ENCODE results near the gene ITPK1. TPM values are rescaled to one million over a fixed set of nuclear protein-coding genes. Genes with fewer than 3 reads are reported as not detected.

ITPK1 gene
- total RNA-seq, 2 donors from 2014 or later, result 57.9 to 92.1 TPM

DNA sequence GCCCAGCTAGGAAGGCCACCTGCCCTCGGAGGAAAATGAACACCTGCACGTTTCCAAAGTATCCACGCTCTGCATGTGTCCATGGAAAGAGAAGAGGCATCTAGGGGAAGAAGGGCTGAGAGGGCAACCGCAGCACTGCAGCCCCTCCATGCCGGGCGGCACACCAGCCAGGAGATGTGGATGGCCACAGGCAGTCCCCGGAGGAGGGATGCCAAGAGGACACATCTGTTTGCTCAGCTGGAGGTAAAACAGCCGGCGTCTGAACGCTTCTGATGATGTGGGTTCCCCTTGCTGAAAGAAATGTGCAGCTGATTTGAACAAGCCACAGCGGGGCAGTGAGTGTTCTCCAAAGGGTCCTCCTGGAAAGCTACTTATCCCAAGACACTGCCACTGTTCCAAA, 158.8 kb downstream of the ITPK1 start:
- peaks cover 2 to 3% of the 10 kb centered on the region in 2 donors for H3K4me1 Mint-ChIP-seq (ENCODE audit: low read depth in 2 of 2)
- H3K27ac Mint-ChIP-seq, result no peak overlapping the region
- no peaks in the 10 kb centered on the region for H3K36me3 Mint-ChIP-seq
- H3K9me3 Mint-ChIP-seq, result no peaks in the 10 kb centered on the region
- DNase-seq (ENCODE audit: low spot score), result no peak
- H3K27me3 Mint-ChIP-seq, result no peaks in the 10 kb centered on the region
- ATAC-seq, result no peak
- no peak overlapping the region for H3K4me3 Mint-ChIP-seq

DNA sequence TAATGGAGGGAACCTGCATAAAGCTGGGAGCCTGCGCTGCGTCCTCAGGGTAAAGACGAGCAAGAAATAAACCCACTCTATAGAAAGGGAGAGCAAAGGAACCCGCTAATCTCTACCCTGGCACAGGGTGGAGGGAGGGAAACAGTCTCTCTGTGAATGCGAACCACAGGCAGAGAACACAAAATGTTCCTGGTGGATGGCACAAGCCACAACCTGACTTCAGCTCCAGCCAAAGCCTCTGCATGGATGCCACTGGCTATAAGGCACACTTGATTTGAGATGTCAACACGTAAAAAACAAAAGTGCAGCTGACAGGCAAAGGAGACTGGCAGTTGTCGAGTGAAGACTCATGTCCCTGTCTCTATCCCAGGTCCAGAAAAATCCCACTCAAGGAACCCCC, 160.3 kb downstream of the ITPK1 start:
- Mint-ChIP-seq H3K27ac (no peak overlapping the region), H3K4me3 (no peak overlapping the region), H3K4me1 (ENCODE audit: low read depth in 2 of 2) (peaks cover 4 to 6% of the 10 kb centered on the region in 2 donors), H3K36me3 (no peaks in the 10 kb centered on the region), H3K27me3 (no peaks in the 10 kb centered on the region), H3K9me3 (no peaks in the 10 kb centered on the region)
- ATAC-seq, result no peak
- no peak for DNase-seq (ENCODE audit: low spot score)

- no peak for ATAC-seq
- Mint-ChIP-seq H3K27me3 (no peaks in the 10 kb centered on the region), H3K9me3 (no peaks in the 10 kb centered on the region), H3K4me1 (ENCODE audit: low read depth in 2 of 2) (peaks cover 4 to 6% of the 10 kb centered on the region in 2 donors), H3K27ac (no peak overlapping the region), H3K4me3 (no peak overlapping the region), H3K36me3 (no peaks in the 10 kb centered on the region)
- DNase-seq (ENCODE audit: low spot score), result no peak
These were observed 160.8 kb downstream of the ITPK1 start for GRCh38 chr14:92954933-92955332.

- DNase-seq (ENCODE audit: low spot score) (no peak), ATAC-seq (no peak)
- Mint-ChIP-seq H3K27ac (no peak overlapping the region), H3K4me1 (ENCODE audit: low read depth in 2 of 2) (peaks cover 4 to 6% of the 10 kb centered on the region in 2 donors), H3K9me3 (no peaks in the 10 kb centered on the region), H3K36me3 (no peaks in the 10 kb centered on the region), H3K27me3 (no peaks in the 10 kb centered on the region), H3K4me3 (no peak overlapping the region)
These were observed 162.2 kb downstream of the ITPK1 start for GRCh38 chr14:92953526-92953925.

DNA sequence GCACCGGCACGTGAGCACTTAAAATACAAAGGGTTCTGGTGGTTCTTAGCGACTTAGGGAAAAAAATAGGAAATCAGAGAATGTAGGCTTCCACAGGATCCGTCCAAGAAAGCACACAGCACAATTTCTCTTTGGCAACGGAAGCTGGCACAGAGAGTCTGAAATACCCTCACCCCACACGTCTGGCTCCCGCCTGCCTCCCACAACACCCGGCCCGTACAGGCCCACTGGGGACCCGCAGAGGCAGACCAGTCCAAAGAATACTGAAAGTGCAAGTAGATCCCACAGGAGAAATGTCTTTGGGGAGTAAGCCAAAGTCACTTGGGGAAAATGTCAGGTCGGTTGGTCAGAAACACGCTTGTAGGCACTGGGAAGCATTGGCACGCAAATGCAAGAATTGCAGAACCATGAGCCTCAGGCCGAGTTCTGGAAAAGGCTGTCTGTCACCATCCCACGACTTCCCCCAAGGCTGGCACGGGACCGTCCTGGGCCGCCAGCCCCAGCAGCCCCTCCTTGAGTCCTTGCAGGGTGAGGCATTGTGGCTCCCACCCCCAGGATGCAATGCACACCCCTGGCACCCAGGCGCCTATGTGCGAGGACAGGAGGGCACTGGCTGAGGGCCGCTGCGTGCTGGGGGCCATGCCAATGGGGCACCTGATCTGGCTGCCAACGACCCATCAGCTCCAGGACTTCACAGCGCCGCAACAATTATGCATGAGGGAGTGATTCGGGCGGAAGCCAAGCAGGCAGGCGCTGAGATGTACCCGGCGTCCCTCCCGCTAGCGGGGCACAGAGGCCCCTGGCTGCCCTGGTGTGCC, 163.0 kb downstream of the ITPK1 start:
- no peak overlapping the region for H3K4me3 Mint-ChIP-seq
- no peaks in the 10 kb centered on the region for H3K27me3 Mint-ChIP-seq
- peaks cover 4 to 6% of the 10 kb centered on the region in 2 donors for H3K4me1 Mint-ChIP-seq (ENCODE audit: low read depth in 2 of 2)
- DNase-seq (ENCODE audit: low spot score) (no peak), ATAC-seq (no peak)
- no peaks in the 10 kb centered on the region for H3K36me3 Mint-ChIP-seq
- no peaks in the 10 kb centered on the region for H3K9me3 Mint-ChIP-seq
- no peak overlapping the region for H3K27ac Mint-ChIP-seq

DNA sequence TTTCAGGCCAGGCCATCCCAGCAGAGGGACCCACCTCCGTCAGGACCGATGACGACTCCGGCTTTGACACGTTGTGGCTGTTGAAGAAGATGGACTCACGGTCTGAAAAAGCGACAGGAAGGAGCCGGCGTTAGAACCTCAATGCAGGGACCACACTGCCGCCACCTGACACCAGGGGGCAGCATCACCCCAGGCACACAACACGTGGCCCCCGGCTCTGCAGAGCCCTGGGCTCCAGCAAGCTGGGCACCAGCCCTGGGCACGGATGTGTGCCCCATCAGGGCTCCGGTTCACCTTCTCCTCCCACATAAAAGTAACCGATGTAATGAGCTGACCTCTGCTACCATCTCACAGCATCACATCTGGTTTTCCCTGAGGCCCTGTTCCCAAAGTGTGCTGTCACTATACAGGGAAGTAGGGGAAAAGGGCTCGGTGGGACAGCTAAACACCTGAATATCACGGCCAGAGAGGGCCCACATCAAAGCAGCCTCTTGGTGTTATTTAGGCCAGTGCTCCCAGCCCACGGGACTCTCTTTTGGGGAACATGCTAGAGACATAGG, 163.7 kb downstream of the ITPK1 start:
- ATAC-seq (peak; percentile 87 to 89), DNase-seq (ENCODE audit: low spot score) (peak; percentile 77)
- H3K4me3 Mint-ChIP-seq, result no peak overlapping the region
- H3K4me1 Mint-ChIP-seq (ENCODE audit: low read depth in 2 of 2), result peaks cover 4 to 6% of the 10 kb centered on the region in 2 donors
- H3K9me3 Mint-ChIP-seq, result no peaks in the 10 kb centered on the region
- H3K27ac Mint-ChIP-seq, result no peak overlapping the region
- no peaks in the 10 kb centered on the region for H3K27me3 Mint-ChIP-seq
- H3K36me3 Mint-ChIP-seq, result no peaks in the 10 kb centered on the region

- Mint-ChIP-seq H3K27me3 (no peaks in the 10 kb centered on the region), H3K4me1 (ENCODE audit: low read depth in 2 of 2) (peaks cover 4 to 6% of the 10 kb centered on the region in 2 donors), H3K36me3 (no peaks in the 10 kb centered on the region), H3K9me3 (no peaks in the 10 kb centered on the region), H3K27ac (no peak overlapping the region), H3K4me3 (no peak overlapping the region)
- DNase-seq (ENCODE audit: low spot score), result no peak
- no peak for ATAC-seq
These were observed 164.5 kb downstream of the ITPK1 start for GRCh38 chr14:92951261-92951660.

GRCh38 chr14:92950773-92951172, 165.0 kb downstream of the ITPK1 start:
- H3K9me3 Mint-ChIP-seq, result no peaks in the 10 kb centered on the region
- H3K27ac Mint-ChIP-seq, result no peak overlapping the region
- H3K4me3 Mint-ChIP-seq, result no peak overlapping the region
- no peaks in the 10 kb centered on the region for H3K36me3 Mint-ChIP-seq
- DNase-seq (ENCODE audit: low spot score) (no peak), ATAC-seq (no peak)
- H3K4me1 Mint-ChIP-seq (ENCODE audit: low read depth in 2 of 2), result peaks cover 4 to 6% of the 10 kb centered on the region in 2 donors
- no peaks in the 10 kb centered on the region for H3K27me3 Mint-ChIP-seq

- ATAC-seq, result no peak
- no peaks in the 10 kb centered on the region for H3K9me3 Mint-ChIP-seq
- H3K4me3 Mint-ChIP-seq, result no peak overlapping the region
- H3K36me3 Mint-ChIP-seq, result no peaks in the 10 kb centered on the region
- no peak for DNase-seq (ENCODE audit: low spot score)
- H3K27me3 Mint-ChIP-seq, result no peaks in the 10 kb centered on the region
- peaks cover 4 to 6% of the 10 kb centered on the region in 2 donors for H3K4me1 Mint-ChIP-seq (ENCODE audit: low read depth in 2 of 2)
- no peak overlapping the region for H3K27ac Mint-ChIP-seq
These were observed 165.6 kb downstream of the ITPK1 start for GRCh38 chr14:92950193-92950540.

GRCh38 chr14:92949496-92950192, 166.1 kb downstream of the ITPK1 start:
- no peak overlapping the region for H3K27ac Mint-ChIP-seq
- ATAC-seq, result no peak
- H3K4me1 Mint-ChIP-seq (ENCODE audit: low read depth in 2 of 2), result peaks cover 4 to 6% of the 10 kb centered on the region in 2 donors
- DNase-seq (ENCODE audit: low spot score), result no peak
- H3K27me3 Mint-ChIP-seq, result no peaks in the 10 kb centered on the region
- no peaks in the 10 kb centered on the region for H3K9me3 Mint-ChIP-seq
- H3K4me3 Mint-ChIP-seq, result no peak overlapping the region
- no peaks in the 10 kb centered on the region for H3K36me3 Mint-ChIP-seq

GRCh38 chr14:92948647-92949046, 167.1 kb downstream of the ITPK1 start:
- no peak overlapping the region for H3K27ac Mint-ChIP-seq

GRCh38 chr14:92946847-92947545, 168.7 kb downstream of the ITPK1 start:
- H3K9me3 Mint-ChIP-seq, result no peaks in the 10 kb centered on the region
- no peaks in the 10 kb centered on the region for H3K27me3 Mint-ChIP-seq
- H3K4me1 Mint-ChIP-seq (ENCODE audit: low read depth in 2 of 2), result peaks cover 2 to 3% of the 10 kb centered on the region in 2 donors
- no peak overlapping the region for H3K27ac Mint-ChIP-seq
- H3K4me3 Mint-ChIP-seq, result no peak overlapping the region
- H3K36me3 Mint-ChIP-seq, result no peaks in the 10 kb centered on the region
- ATAC-seq, result no peak
- DNase-seq (ENCODE audit: low spot score), result no peak

More at GRCh38 chr14:92948647-92949046, 167.1 kb downstream of the ITPK1 start:
- Mint-ChIP-seq H3K4me3 (no peak overlapping the region), H3K4me1 (ENCODE audit: low read depth in 2 of 2) (peaks cover 4 to 6% of the 10 kb centered on the region in 2 donors), H3K36me3 (no peaks in the 10 kb centered on the region), H3K27me3 (no peaks in the 10 kb centered on the region), H3K9me3 (no peaks in the 10 kb centered on the region)
- ATAC-seq (no peak), DNase-seq (ENCODE audit: low spot score) (no peak)

- no peak for DNase-seq (ENCODE audit: low spot score)
- Mint-ChIP-seq H3K4me3 (no peak overlapping the region), H3K27ac (peak overlapping the region in 1 of 2 donors; percentile 33), H3K36me3 (no peaks in the 10 kb centered on the region), H3K9me3 (no peaks in the 10 kb centered on the region), H3K4me1 (ENCODE audit: low read depth in 2 of 2) (no peaks in the 10 kb centered on the region), H3K27me3 (no peaks in the 10 kb centered on the region)
- ATAC-seq, result no peak
These were observed 169.5 kb downstream of the ITPK1 start for GRCh38 chr14:92945959-92946846.

Data from natural killer cell treated with Interleukin-12 subunit alpha and Interleukin-12 subunit beta and Interleukin-15 and Interleukin-18, amount 100 ng/mL, for 72 hours (primary cell).